ENCODE results near the gene SYT9.

The SYT9 gene

DNA sequence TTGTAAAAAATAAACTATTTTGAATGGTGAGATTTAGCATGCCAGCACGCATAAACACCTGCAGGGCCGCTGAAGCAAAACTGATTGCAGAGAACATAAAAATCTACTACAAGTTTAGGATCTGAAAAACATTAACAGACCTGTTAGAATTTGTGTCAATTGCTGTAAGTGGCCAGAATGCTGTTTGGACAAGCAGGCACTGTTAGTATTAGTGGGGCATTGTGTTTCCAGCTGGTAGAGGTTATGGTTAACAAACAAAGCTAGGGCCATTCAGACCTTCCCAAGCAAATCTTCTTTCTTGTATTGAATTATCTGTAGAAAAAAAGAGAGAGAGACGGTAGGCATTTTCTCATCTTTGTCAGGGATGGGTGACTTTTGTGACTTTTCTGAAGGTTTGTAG lies 176.0 kb downstream of the SYT9 start:
- DNase-seq (ENCODE audit: low spot score) = no peak

DNA sequence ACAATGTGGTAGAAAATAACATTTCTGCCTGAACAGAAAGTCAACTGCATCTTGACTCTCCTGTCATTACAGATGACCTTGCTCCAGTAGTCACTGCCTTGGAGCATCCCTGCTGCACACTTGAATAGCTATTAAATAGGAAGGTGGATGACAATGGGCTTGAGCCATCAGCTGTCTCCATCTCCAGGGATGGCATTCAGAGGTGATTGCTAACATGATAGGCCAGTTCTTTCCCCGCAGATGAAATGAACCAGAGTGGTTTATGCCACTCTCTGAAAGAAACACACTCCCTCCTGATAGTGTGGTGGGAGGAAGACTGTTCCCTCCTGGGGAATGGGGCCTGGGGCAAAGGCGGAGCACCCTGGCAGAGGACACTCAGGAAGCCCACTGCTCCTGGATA lies 176.5 kb downstream of the SYT9 start:
- DNase-seq (ENCODE audit: low spot score) = no peak

GRCh38 chr11:7430496-7430895 lies 178.8 kb downstream of the SYT9 start:
- no peak for DNase-seq (ENCODE audit: low spot score)

GRCh38 chr11:7435176-7435575 lies 183.5 kb downstream of the SYT9 start:
- DNase-seq (ENCODE audit: low spot score) = no peak

GRCh38 chr11:7436146-7436545 lies 184.4 kb downstream of the SYT9 start:
- no peak for DNase-seq (ENCODE audit: low spot score)

DNA sequence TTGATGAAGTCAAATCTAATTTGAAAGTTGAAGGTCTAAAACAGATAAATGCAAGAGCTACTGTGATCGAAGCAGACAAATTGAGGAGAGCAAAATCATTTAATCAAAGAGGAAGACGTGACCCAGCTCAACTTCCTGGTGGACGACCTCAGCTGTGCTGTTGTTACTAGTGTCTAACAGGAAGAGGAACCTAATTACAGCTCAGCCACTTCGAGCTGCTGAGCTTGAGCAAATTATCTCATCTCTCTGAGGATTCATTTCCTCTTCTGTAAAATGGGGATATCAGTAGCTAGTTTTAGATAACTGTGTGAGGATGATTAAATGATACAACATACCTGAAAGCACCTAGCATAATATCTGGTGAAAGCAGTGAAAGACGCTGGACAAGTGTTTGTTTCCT lies 185.0 kb downstream of the SYT9 start:
- DNase-seq (ENCODE audit: low spot score) = peak; percentile 22

DNA sequence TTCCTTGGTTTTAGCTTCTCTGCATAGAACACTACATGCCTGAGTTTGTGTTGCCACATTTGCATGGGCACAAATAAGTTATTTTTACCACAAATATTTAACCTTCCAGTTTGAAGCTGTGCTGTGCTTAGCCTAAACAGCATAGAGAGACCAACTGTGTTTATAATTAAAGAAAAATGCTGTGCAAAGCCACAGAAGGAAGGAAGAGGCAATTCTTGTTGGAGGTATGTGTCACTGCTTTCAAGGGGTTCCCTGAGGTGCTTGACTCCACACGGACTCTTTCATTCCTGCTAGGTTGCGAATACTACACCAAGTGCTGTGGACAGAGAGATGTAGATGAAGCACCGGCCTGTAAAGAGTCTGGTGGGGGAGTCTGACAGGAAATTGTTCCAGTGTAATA lies 186.0 kb downstream of the SYT9 start:
- no peak for DNase-seq (ENCODE audit: low spot score)

DNA sequence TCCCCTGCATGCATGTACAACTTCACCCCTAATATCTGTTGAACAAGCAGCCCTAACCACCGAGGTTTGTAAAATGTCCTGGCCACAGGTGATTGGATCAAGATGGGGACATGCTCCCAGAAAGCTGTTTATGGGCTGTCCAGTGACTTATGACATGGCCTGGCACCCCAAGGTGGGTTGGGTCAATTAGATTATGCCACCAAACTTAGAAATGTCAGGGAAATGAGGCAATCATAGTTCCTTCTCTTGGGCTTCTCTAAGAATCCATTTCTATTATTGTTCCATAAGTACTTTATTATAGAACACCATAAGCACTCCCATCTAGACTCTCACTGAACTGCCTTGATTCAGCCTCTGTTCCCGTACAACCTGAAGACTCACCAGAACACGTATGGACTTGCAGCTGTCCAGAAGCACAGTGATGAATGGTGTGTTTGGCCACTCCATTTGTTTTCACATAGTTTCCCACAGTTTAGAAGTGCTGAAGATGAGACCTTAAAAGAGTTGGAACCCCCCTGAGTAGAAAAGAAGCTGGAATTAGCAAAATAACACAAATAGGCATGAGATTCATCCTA lies 188.1 kb downstream of the SYT9 start:
- DNase-seq (ENCODE audit: low spot score) = no peak

DNA sequence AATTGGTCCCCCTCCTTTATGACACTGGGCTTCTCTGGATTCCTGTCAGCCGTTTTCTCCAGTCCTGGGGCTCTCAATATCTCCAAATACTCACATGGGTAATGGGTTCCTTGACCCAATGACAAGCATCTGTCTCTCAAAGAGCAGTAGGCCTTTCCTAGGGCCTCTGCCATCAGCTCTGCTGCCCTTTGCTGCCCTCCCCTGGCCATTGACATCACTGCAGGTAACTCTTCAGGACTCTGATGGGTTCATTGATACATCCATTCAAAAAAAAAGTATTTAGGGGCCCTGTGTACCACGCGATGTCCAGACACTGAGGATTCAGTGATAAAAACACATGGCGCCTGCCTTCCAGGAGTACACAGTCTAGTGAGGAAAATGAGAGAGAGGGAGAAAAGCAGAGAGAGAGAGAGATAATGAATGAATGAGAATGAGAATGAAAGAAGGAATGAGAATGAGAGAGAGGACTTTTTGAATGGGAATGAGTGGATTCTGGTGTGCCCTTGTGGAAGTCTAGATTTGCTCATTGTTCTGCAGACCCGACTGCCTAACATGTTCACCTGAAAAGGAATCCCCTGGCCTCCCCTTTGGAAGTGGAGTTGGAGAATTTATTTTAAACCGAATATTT lies 191.0 kb downstream of the SYT9 start:
- DNase-seq (ENCODE audit: low spot score) = peak; percentile 66

GRCh38 chr11:7444091-7444981 lies 192.6 kb downstream of the SYT9 start:
- DNase-seq (ENCODE audit: low spot score) = no peak

- DNase-seq (ENCODE audit: low spot score) = no peak
These were observed 193.9 kb downstream of the SYT9 start for GRCh38 chr11:7445564-7445963.

- no peak for DNase-seq (ENCODE audit: low spot score)
These were observed 196.5 kb downstream of the SYT9 start for GRCh38 chr11:7448201-7448600.

DNA sequence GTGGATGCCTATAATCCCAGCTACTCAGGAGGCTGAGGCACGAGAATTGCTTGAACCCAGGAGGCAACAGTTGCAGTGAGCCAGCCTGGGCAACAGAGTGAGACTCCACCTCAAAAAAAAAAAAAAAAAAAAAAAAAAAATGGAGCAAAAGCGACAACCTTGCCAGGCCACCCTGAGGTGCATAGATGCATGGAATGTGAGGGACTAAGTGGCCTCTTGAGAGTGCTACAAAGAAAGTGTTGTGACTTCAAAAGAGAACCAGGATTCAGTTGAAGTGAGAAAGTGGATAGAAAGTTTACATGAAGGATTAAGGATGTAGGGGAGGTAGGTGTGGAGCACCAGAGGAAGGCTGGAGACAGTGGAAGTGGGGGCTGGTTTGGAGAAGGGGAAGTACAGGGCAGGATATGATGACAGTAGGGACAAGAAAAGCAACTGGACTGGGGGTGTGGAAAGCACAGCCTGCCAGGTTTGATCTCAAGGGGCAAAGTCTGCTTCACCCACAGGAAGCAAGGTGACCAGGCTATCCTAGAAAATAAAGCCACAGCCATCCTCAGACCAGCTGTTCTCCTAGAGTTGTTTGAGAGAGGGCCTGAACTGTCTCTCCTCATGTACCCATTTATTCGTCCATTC lies 197.6 kb downstream of the SYT9 start:
- DNase-seq (ENCODE audit: low spot score) = no peak

DNA sequence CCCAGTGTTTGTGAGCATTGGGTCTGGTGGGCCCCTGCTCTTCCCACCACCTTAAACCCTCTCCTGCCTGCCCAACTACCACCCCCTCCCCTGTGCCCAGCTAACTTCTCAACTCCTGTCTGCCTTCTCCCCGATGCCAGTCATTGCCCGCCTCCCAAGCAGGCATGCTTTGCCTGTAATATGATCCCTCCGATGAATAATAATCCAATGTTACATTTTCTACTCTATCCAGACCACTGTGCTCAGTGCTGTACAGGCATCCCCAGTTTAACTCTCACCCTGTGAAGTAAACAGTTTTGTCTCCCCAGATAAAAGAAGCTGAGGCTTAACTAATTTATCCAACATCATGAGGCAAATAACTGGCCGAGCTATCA lies 198.1 kb downstream of the SYT9 start:
- DNase-seq (ENCODE audit: low spot score) = no peak

GRCh38 chr11:7450836-7451235 lies 199.1 kb downstream of the SYT9 start:
- DNase-seq (ENCODE audit: low spot score) = no peak

DNA sequence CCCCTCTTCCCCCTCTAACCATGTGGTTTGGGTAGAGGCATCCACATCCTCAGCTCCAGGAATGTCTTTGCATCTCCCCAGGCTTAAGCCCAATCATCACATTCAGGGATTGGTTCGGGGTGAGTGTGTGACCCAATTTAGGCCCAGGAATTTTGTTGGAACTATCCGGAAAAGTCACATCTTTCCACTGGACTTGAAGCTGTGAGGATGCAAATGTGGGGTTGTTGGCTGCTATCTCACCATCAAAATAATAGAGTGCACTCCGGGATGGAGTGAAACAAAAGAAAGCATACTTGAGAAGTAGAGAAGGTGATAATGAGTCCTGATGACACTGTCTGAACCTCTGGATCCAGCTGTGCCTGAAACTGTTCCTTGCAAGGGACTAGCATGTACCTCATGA lies 199.8 kb downstream of the SYT9 start:
- DNase-seq (ENCODE audit: low spot score) = no peak

- DNase-seq (ENCODE audit: low spot score) = no peak
These were observed 200.3 kb downstream of the SYT9 start for GRCh38 chr11:7451952-7452494.

DNA sequence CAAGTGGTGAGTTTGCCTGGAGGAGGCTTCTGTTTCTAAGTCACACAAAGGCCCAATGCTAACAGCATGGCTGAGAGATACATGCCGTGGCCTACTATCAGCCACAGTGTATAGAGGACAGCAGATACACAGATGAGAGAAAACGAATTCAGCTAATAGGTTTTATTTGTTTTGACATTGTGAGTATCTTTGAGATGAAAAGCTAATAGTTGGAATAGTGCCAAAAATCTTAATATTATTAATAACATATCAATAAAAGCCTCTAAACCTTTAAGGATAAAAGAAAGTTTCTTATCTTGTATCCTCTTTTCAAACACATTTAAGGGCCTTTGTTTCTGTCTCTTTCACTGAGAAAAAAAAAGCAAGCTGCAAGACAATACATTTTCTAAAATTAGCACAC lies 203.2 kb downstream of the SYT9 start:
- no peak for DNase-seq (ENCODE audit: low spot score)

DNA sequence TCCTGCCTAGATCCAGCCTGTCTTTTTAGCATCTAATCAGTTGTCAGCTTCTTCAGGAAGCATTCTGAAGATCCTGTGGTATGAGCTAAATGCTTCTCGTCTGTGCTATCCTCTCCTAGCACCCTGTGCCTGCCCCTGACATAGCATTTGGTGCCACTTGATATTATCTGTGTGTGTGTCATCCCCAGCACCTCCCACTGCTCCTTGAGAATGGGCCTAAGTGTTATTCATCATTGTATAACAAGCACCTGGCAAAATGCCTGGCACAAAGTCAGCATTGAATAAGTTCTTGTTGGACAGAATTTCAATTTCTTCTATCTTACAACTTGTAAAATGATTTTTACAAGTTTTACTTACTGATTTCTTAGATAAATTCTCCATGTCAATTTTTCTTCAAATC lies 205.5 kb downstream of the SYT9 start:
- no peak for DNase-seq (ENCODE audit: low spot score)

DNA sequence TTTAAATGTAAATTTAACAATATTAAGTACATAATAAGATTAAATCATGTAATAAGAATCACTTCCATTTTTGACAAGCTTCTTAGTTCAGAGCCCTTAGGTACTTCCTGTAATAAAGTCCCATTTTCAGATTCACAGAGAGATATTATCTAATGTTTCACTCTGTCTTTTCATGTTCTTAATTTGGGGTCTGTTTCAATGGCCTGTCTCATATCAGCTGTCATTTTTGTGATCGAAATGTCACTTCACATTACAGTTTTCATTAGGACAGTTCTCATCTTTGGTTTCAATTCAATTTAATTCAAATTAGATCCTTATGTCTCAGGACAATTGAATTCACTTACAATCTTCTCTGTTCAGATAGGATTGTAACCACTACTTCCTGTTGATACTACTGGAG lies 211.0 kb downstream of the SYT9 start:
- DNase-seq (ENCODE audit: low spot score) = no peak

DNA sequence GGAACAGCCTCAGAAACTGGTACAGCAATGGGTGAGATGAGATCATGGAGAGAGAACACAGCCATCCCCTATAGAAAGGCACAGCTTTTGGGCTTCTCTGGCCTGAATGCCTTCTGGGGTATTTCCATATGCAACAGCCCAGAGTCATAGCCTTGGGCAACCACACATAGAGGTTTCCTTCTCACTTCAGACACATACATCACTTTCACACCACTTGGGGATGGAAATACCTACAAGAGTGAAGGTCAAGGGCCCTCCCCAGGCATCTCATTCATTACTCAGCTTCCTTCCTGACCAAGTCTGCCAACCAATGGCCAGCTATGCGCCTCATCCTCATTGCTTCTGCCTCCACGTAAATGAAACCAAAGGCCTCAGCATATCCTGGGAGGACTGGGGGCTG lies 215.9 kb downstream of the SYT9 start:
- peak; percentile 4 for DNase-seq (ENCODE audit: low spot score)

GRCh38 chr11:7469351-7469865 lies 217.7 kb downstream of the SYT9 start:
- no peak for DNase-seq (ENCODE audit: low spot score)
